HepG2 (cell line): ENCODE measurements around the gene HSF2BP. TPM values are rescaled to one million over a fixed set of nuclear protein-coding genes. Genes with fewer than 3 reads are reported as not detected.
"Not testable (repeated sequence)": the region's sequence is repeated elsewhere in the genome, so short reads cannot be mapped to it uniquely, and the experiment has no call there.

ENCODE experiments used
- ATAC-seq: fragments of 200-7000 bp; cut with Tn5 transposase; 3 replicates; pipeline ENCODE4 v1.9.1; 2020; ENCODE audit warnings: mild to moderate bottlenecking, moderate library complexity
- BruUV-seq: library from RNA; stranded (reverse); fragments of 400-500 nt; replicated peaks from 2 replicates; lab custom pipeline; 2021; lab: Mats Ljungman, UMichigan
- CTCF ChIA-PET: fragments of 300-600 bp; formaldehyde crosslinking; extraction: SDS; loops from one replicate; lab custom pipeline; 2021; ENCODE audit warnings: low total read pairs, inconsistent platforms, low intra/inter-chr PET ratio; lab: Yijun Ruan, JAX
- POLR2A ChIA-PET: fragments of 350-600 bp; sonication (Branson Sonifier 250); formaldehyde crosslinking; loops from one replicate; lab custom pipeline; 2020; ENCODE audit warnings: antibody characterized with exemption, inconsistent platforms; lab: Yijun Ruan, JAX
- DNase-seq: peaks from one replicate; pipeline ENCODE4 v3.0.0-alpha.2; 2015; ENCODE audit warnings: low spot score
- FAIRE-seq: peaks from 3 replicates; lab custom pipeline; 2011; peaks lifted over from hg19 to GRCh38; lab: Jason Lieb, UNC
- H2AFZ ChIP-seq: one replicate; pipeline ENCODE4 v1.6.1; 2011; ENCODE audit warnings: low read length, inconsistent platforms
- H3K27ac ChIP-seq: fragments of 300-600 bp; 3 replicates; pipeline ENCODE4 v1.8.0; 2011; ENCODE audit warnings: mixed run types, mild to moderate bottlenecking, mixed read lengths, low read length, inconsistent platforms; ENCODE audit not compliant: insufficient read depth; ENCODE audit errors: extremely low read length
- H3K27me3 ChIP-seq, 2 experiments: fragments of 200-600 bp in 1 of 2; 2 replicates in 1 of 2; 3 replicates in 1 of 2; pipeline versions ENCODE4 v1.6.0 to v1.8.0; 2011; ENCODE audit warnings: low read length in 2 of 2, mild to moderate bottlenecking in 2 of 2, moderate library complexity in 2 of 2, inconsistent platforms in 1 of 2; ENCODE audit not compliant: insufficient read depth in 2 of 2, control insufficient read depth in 1 of 2
- H3K36me3 ChIP-seq, 2 experiments: fragments of 200-600 bp in 1 of 2; replicated peaks in 1 of 2; 2 replicates in 1 of 2; 3 replicates in 1 of 2; pipeline versions ENCODE4 v1.5.1 to v1.8.0; 2011; ENCODE audit warnings: low read length in 2 of 2, inconsistent platforms in 1 of 2; ENCODE audit not compliant: insufficient read depth in 2 of 2, control insufficient read depth in 1 of 2
- H3K4me1 ChIP-seq: 2 replicates; pipeline ENCODE4 v1.5.1; 2012; ENCODE audit warnings: low read length, inconsistent platforms; ENCODE audit not compliant: insufficient read depth
- H3K4me2 ChIP-seq: 2 replicates; pipeline ENCODE4 v1.6.0; 2011; ENCODE audit warnings: low read depth, low read length, inconsistent platforms
- H3K4me3 ChIP-seq, 3 experiments: fragments of 200-600 bp in 1 of 3; sonication (generic), shearing (Covaris generic) in 1 of 3; replicated peaks in 1 of 3; 2 replicates each; pipeline ENCODE4 v1.5.1; 2011 to 2016; ENCODE audit warnings: low read length in 3 of 3, inconsistent platforms in 2 of 3, low read depth in 2 of 3, mild to moderate bottlenecking in 2 of 3, control low read depth in 1 of 3, mixed read lengths in 1 of 3; ENCODE audit not compliant: insufficient read depth in 1 of 3
- H3K79me2 ChIP-seq: one replicate; pipeline ENCODE4 v1.6.1; 2011; ENCODE audit warnings: low read length, inconsistent platforms; ENCODE audit not compliant: insufficient read depth
- H3K9ac ChIP-seq: 2 replicates; pipeline ENCODE4 v1.6.0; 2011; ENCODE audit warnings: mild to moderate bottlenecking, low read depth, low read length, inconsistent platforms; ENCODE audit not compliant: insufficient read depth
- H3K9me3 ChIP-seq: 2 replicates; pipeline ENCODE4 v1.5.1; 2012; ENCODE audit warnings: mild to moderate bottlenecking, low read length
- H4K20me1 ChIP-seq: 2 replicates; pipeline ENCODE4 v1.6.0; 2011; ENCODE audit warnings: inconsistent platforms, mild to moderate bottlenecking, low read length, moderate library complexity; ENCODE audit not compliant: insufficient read depth
- WGBS: methylation state at CpG from one replicate; pipeline ENCODE4 v1.1.6; 2017; ENCODE audit warnings: low lambda C conversion rate; 5-methylcytosine and 5-hydroxymethylcytosine counted together
- in situ Hi-C: cut with HindIII; loops from 2 replicates; pipeline ENCODE4 v1.10.0; 2017; ENCODE audit warnings: low pct_unique_long_range_greater_than_20kb; ENCODE audit not compliant: extremely low pct_ligation_motif_present
- intact Hi-C: fragments of 100-400 bp; cut with micrococcal nuclease; formaldehyde crosslinking; loops from one replicate; pipeline ENCODE4 v1.10.0; 2022; ENCODE audit not compliant: unreplicated experiment
- polyA plus RNA-seq, 8 experiments: library from polyadenylated mRNA; depleted of rRNA in 3 of 8; stranded (reverse) in 7 of 8; unstranded in 1 of 8; fragments of >200 nt; fragmentation: Illumina TruSeq in 4 of 8; extraction: Trizol in 4 of 8; gene quantifications; 2 replicates each; pipeline versions ENCODE4 v1.2.1 to v1.2.3, GENCODE V29; 2011 to 2016; ENCODE audit warnings: low read depth in 4 of 8, missing spikeins in 1 of 8, mixed read lengths in 1 of 8; ENCODE audit not compliant: insufficient read depth in 1 of 8
- total RNA-seq, 5 experiments: library from RNA; depleted of rRNA; stranded (reverse); fragments of >200 nt; fragmentation: Illumina TruSeq; extraction: Trizol; gene quantifications; 2 replicates each; pipeline ENCODE4 v1.2.3, GENCODE V29; 2016; ENCODE audit warnings: low read depth in 1 of 5

The HSF2BP gene
- total and polyA plus RNA-seq, 2 of the 13 experiments (the other 11 are each of a cell fraction or from before 2014, with no cell fraction given): 0.67 to 2.2 TPM

- WGBS: no CpG with 5 or more reads among the region's 10 CpGs
- H3K4me3 ChIP-seq, H3K4me2 ChIP-seq, intact Hi-C loops, H3K9ac ChIP-seq, H3K4me1 ChIP-seq, H3K27me3 ChIP-seq, POLR2A ChIA-PET, in situ Hi-C loops, BruUV-seq, CTCF ChIA-PET, H3K9me3 ChIP-seq, H3K79me2 ChIP-seq, DNase-seq, H3K27ac ChIP-seq, H3K36me3 ChIP-seq, H2AFZ ChIP-seq, H4K20me1 ChIP-seq: not testable (repeated sequence)
- peak; percentile 97 for FAIRE-seq
- ATAC-seq: peak; percentile 91
These were observed 142.2 kb downstream of the HSF2BP start for GRCh38 chr21:43516860-43517627.

DNA sequence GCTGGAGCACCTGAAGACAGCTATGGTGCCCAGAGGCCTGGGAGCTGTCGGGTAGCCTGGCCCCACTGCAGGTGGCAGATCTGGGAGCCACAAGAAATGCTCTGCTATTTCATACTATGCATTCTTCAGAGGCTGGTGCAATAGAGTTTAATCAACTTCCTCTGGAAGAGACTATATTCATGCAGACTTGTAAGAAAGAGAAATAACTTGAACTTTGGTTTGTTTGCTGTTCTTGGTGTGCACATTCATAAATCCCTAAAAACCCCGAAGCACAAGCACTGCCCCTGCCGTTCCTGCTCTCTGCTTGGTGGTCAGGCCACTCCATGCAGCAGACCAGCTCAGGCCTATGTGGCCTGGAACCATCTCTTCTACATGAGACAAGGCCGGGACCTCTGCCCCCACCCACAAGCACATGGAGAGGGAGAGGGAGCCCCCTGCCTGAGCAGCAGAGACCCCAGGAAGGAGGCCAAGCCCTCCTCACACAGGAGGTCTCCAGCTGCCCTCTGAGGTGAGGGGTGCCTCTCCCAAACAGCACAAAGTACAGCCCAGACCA lies 142.9 kb downstream of the HSF2BP start:
- H3K36me3 ChIP-seq, in situ Hi-C loops, H3K9me3 ChIP-seq, POLR2A ChIA-PET, CTCF ChIA-PET, H3K4me2 ChIP-seq, H3K27ac ChIP-seq, H3K4me3 ChIP-seq, intact Hi-C loops, H4K20me1 ChIP-seq, H3K9ac ChIP-seq, H2AFZ ChIP-seq, DNase-seq, H3K4me1 ChIP-seq, FAIRE-seq, H3K79me2 ChIP-seq, H3K27me3 ChIP-seq: not testable (repeated sequence)
- peak; percentile 69 for ATAC-seq
- TSS peak; percentile 66 for BruUV-seq
- no CpG with 5 or more reads among the region's 4 CpGs for WGBS

GRCh38 chr21:43514834-43515233 lies 144.5 kb downstream of the HSF2BP start:
- H3K27me3 ChIP-seq, H3K4me1 ChIP-seq, CTCF ChIA-PET, H3K9ac ChIP-seq, H4K20me1 ChIP-seq, in situ Hi-C loops, BruUV-seq, DNase-seq, H3K79me2 ChIP-seq, H3K27ac ChIP-seq, H3K4me3 ChIP-seq, ATAC-seq, H3K4me2 ChIP-seq, H3K36me3 ChIP-seq, FAIRE-seq, POLR2A ChIA-PET, H3K9me3 ChIP-seq, intact Hi-C loops, H2AFZ ChIP-seq: not testable (repeated sequence)
- no CpG with 5 or more reads among the region's 3 CpGs for WGBS

DNA sequence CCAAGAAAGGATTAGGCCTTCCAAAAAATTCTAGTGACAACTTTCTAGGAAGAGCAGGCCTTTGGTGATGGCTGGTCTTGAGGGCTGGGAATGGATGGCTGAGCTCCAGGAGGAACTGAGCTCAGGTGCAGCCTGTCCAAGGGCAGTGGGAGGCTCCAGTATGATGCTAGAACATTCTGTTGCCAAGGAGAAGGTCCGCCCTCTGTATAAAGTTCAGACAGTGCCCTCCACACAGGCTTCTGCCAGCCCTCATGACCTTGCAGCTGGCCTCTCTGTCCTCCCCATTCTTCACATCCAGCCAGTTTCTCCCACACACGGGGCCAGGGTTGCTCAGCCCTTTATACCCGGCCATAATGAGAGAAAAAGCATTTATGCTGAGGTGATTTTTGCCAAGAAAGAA lies 146.3 kb downstream of the HSF2BP start:
- H3K4me1 ChIP-seq, H3K4me3 ChIP-seq, in situ Hi-C loops, ATAC-seq, H2AFZ ChIP-seq, FAIRE-seq, H3K9ac ChIP-seq, H3K27me3 ChIP-seq, H3K4me2 ChIP-seq, intact Hi-C loops, H4K20me1 ChIP-seq, H3K36me3 ChIP-seq, CTCF ChIA-PET, H3K27ac ChIP-seq, H3K9me3 ChIP-seq, H3K79me2 ChIP-seq, POLR2A ChIA-PET, BruUV-seq, DNase-seq: not testable (repeated sequence)
- no CpG with 5 or more reads among the region's 3 CpGs for WGBS
